Spleen (tissue), 7 donors: ENCODE results near the gene SLC9A3.

Experiments used
- CTCF ChIP-seq, 11 experiments: fragments of 200-600 bp in 7 of 11; fragments of 450-650 bp in 4 of 11; sonication (generic) in 4 of 11; IDR thresholded peaks in 8 of 11; conservative IDR thresholded peaks in 3 of 11; 1 replicate in 7 of 11; 2 replicates in 4 of 11; pipeline versions ENCODE4 v1.4.0 to v1.8.0; 2016 to 2021; ENCODE audit warnings: antibody characterized with exemption in 11 of 11, inconsistent platforms in 4 of 11, mild to moderate bottlenecking in 1 of 11
- POLR2A ChIP-seq, 3 donors: fragments of 450-650 bp; IDR thresholded peaks; one replicate each; pipeline ENCODE4 v1.5.1; 2017; ENCODE audit warnings: antibody characterized with exemption in 3 of 3, mild to moderate bottlenecking in 1 of 3
- POLR2AphosphoS5 ChIP-seq, 3 donors: sonication (generic); formaldehyde crosslinking; IDR thresholded peaks; one replicate each; pipeline ENCODE4 v1.5.1; 2017; ENCODE audit warnings: antibody characterized with exemption in 3 of 3
- donor health status: DM: no; HTN: no; CAD: no; lungs with moderate emphysema.
- donor health status: DM: no; HTN: no; CAD: no.
- donor health status: DM: no; HTN: no; CAD: no.

DNA sequence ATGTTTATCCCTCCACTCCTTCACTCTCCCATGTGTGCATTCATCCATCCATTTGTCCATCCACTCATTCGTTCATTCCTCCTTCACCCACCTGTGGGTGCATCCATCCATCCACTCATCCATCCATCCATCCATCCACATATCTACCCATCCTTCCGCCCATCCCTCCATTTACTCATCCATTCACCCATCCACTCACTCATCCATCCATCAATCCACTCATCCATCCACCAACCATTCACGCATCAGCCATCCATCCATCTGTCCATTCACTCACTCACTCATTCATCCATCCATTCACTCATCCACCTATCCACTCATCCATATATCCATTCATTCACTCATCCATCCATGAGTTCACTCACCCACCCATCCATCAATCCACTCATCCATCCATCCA, 7.3 kb downstream of the SLC9A3 start:
- TF ChIP-seq CTCF (IDR thresholded peaks at IDR 0.05 in 8 of 11, conservative IDR thresholded peaks at IDR 0.05 in 3 of 11) (no peak), POLR2A (IDR thresholded peaks at IDR 0.05) (no peak), POLR2AphosphoS5 (IDR thresholded peaks at IDR 0.05) (no peak)
